DMS114 treated with DMSO at 0.1 percent for 48 hours (cell line): ENCODE results near the gene CST5.
"Not testable (repeated sequence)": the region's sequence is repeated elsewhere in the genome, so short reads cannot be mapped to it uniquely, and the experiment has no call there.

Experiments
- DNase-seq: peaks from one replicate; lab custom pipeline; 2025; ENCODE audit not compliant: unreplicated experiment; lab: John Stamatoyannopoulos, UW

The CST5 gene

DNA sequence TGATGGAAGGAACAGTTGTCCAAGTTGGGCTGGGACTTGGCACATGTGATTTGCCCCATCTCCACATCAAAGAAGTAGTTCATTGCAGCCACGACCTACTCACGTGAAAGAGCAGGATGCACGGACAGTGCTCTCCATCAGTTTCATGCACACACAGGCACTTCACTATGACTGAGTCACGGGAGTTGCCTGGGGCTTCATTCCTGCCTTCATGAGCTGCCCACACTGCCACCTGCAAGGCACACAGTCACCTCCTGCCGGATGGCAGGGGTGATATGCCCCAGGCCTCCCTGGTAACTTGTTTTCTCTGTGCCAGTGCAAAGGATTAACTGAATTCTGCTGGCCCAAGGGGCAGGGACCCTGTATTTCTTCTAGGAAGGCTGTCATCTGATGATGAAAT, 22.8 kb downstream of the CST5 start:
- DNase-seq, result no peak

GRCh38 chr20:23856226-23856625, 23.3 kb downstream of the CST5 start:
- no peak for DNase-seq

DNA sequence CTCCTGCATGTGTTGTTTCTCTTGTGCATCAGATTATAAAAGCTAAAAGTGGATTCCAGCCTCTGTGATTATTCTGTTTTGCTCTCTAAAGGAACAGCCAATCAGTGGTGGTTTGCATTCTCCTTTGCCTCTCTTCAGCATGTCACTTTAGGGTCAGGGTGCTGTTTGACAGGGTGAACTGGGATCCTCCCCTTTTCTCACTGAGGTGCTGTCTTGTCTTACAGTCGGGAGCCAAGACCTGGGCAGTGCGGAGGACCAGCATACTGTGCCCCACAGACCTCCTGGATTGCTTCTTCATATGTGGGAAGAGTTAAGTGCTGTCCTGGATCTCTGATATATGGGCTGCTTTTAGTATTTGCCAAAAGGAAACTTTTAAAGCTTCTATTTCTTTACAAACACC, 37.9 kb downstream of the CST5 start:
- DNase-seq, result no peak

- DNase-seq, result no peak
Measured at GRCh38 chr20:23835716-23836115, 43.8 kb downstream of the CST5 start.

- no peak for DNase-seq
Measured at GRCh38 chr20:23832775-23833513, 46.6 kb downstream of the CST5 start.

DNA sequence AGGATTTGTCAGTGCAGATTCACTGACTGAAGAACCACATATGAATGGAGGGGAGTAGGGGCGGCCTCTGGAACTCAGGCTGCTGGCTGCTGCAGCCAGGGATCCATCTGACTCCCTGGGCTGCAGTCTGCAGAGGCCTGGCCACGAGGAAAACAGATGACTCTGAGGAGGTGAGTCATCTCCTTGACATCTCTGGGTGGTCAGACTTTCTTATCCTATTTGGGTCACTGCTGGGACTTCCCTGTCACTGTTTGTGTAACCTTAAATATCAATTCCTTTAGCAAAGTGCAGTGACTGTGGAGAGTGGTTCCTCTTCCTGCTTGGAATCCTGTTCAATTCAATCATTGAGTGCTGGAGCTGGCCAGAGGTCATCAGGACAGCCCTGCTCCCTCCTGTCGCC, 47.6 kb downstream of the CST5 start:
- not testable (repeated sequence) for DNase-seq

DNA sequence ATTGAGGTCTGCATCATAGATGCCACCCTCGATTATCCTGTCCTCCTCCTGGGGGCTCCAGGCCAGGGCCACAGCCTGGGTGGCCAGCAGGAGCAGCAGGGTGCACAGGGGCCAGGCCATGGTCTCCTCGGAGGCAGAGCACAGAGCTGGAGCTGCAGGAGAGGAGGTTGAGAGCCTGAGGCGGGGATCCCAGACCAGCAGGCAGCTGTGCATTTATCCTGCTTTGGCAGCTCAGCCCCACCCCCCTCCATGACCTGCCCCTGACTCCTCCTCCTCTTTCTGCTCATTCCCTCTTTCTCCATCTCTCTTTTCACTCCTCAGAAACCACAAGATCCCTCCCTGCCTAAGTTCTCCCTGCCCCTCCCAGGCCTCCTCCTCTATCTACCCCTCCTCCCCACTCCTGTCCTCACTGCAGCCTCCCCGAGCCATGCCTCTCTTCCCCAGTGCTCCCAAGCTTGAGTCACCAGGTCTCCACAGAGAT, 53.0 kb downstream of the CST5 start, which contains the start of gene CST2:
TSS of gene CST2 (minus strand) at position 189 of the 481 bp plus-strand sequence. CDS start at position 120, 69 bp downstream.
- DNase-seq, result no peak
